Measurements from ENCODE around the gene SECISBP2.

DNA sequence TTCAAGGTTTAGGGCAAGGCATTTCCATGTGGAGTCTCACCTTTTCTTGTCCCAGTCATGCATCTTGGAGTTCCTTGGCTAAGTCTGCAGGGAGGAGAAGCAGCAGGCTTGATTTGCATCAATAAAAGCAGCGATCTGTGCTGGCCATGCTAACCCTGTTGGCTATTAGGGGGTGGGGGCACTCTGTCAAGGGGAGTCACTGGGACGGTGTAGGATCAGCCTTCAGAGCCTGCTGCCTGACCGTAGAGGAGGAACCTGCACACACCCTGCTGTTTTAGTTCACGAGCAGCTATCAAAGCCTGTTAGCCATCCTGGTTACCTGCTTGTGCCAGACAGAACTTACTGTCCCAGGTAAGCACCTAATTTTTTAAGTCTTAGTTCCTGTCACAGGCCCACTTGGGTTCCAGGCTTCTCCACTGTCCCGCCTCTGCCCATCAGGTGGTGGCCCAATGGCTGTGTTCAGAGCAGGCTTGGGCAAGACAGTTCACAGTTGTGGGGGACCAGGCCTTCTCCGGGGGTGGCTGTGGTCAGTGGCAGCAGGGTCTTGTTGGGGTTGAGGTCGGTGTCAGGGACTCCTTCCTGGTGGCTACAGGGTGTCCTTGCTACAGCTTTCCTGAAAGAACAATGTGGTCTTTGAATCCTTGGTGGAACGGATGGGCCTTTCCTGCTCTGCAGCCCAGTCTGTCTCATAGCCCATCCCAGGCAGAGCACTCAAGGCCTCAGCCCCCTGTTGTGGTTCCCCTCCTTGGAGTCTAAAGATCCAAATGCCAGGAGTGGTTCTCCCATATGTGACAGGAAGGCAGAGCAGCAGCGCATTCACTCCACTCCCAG lies 43.7 kb downstream of the SECISBP2 start:
- TF ChIP-seq CTCF (IDR thresholded peaks at IDR 0.05; ENCODE audit: insufficient read depth, low read length, poor library complexity, severe bottlenecking) (no peak), EZH2phosphoT487 (conservative IDR thresholded peaks at IDR 0.05; ENCODE audit: low read length) (no peak)

Measured in SU-DHL-6 (cell line).